Measurements from ENCODE around the gene SLC37A1. TPM values are rescaled to one million over a fixed set of nuclear protein-coding genes. Genes with fewer than 3 reads are reported as not detected.

Gene SLC37A1
- total and polyA plus RNA-seq, 4 donors = 2.0 to 7.2 (median 4.3) TPM

DNA sequence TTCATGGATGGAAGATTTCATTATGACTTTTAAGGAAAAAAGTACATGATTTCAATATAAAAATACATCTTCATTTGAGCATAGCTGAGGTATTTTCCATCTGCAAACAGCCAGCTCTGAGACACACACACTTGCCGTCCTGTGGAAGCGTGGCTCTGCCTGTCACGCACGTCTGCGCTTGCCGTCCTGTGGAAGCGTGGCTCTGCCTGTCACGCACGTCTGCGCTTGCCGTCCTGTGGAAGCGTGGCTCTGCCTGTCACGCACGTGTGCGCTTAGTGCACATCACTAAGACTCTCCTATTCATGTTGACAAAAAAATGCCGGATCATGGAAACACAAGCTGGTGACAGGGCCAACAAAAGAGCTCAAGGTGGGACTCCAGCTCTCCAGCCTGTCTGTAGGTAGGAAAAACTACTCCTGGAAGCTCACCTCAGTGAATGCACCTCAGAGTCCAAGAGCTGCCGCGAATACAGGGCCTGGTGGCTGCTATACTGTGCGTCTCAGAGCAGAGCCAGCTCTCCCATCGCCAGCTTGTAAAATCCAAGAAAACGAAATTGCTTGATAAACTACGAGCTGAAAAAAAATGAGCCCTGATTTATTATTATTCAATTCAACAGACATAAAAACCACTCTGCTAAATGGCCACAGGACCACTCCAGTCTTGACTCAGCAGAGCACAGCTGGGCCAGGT is 69.3 kb downstream of the SLC37A1 start:
- Histone ChIP-seq H3K4me1 (ENCODE audit: control insufficient read depth in 4 of 4, insufficient read depth in 4 of 4, low read length in 3 of 4) (no peaks in the 10 kb centered on the region), H3K4me3 (ENCODE audit: low read depth in 1 of 3, low read length in 3 of 3) (no peak overlapping the region), H3K36me3 (ENCODE audit: control insufficient read depth in 4 of 4, insufficient read depth in 3 of 4, low read depth in 1 of 4, low read length in 3 of 4) (no peaks in the 10 kb centered on the region), H3K9me3 (ENCODE audit: control insufficient read depth in 4 of 4, low read length in 3 of 4) (no peaks in the 10 kb centered on the region), H3K27ac (ENCODE audit: low read depth in 1 of 2, low read length in 2 of 2) (no peak overlapping the region), H3K9ac (ENCODE audit: low read depth in 1 of 2, low read length in 2 of 2) (no peak overlapping the region), H3K27me3 (ENCODE audit: control insufficient read depth in 4 of 4, insufficient read depth in 4 of 4, low read length in 3 of 4) (no peaks in the 10 kb centered on the region)
- TF ChIP-seq NR2F2 (IDR thresholded peaks at IDR 0.05) (no peak), ATF3 (IDR thresholded peaks at IDR 0.05) (no peak), FOXA2 (IDR thresholded peaks at IDR 0.05) (no peak), SP1 (IDR thresholded peaks at IDR 0.05) (no peak), HNF4G (IDR thresholded peaks at IDR 0.05) (no peak), FOXA1 (IDR thresholded peaks at IDR 0.05) (no peak), RXRA (IDR thresholded peaks at IDR 0.05) (no peak)
- TF ChIP-seq, protein P1, sequence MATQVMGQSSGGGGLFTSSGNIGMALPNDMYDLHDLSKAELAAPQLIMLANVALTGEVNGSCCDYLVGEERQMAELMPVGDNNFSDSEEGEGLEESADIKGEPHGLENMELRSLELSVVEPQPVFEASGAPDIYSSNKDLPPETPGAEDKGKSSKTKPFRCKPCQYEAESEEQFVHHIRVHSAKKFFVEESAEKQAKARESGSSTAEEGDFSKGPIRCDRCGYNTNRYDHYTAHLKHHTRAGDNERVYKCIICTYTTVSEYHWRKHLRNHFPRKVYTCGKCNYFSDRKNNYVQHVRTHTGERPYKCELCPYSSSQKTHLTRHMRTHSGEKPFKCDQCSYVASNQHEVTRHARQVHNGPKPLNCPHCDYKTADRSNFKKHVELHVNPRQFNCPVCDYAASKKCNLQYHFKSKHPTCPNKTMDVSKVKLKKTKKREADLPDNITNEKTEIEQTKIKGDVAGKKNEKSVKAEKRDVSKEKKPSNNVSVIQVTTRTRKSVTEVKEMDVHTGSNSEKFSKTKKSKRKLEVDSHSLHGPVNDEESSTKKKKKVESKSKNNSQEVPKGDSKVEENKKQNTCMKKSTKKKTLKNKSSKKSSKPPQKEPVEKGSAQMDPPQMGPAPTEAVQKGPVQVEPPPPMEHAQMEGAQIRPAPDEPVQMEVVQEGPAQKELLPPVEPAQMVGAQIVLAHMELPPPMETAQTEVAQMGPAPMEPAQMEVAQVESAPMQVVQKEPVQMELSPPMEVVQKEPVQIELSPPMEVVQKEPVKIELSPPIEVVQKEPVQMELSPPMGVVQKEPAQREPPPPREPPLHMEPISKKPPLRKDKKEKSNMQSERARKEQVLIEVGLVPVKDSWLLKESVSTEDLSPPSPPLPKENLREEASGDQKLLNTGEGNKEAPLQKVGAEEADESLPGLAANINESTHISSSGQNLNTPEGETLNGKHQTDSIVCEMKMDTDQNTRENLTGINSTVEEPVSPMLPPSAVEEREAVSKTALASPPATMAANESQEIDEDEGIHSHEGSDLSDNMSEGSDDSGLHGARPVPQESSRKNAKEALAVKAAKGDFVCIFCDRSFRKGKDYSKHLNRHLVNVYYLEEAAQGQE (IDR thresholded peaks at IDR 0.05) = no peak
- WGBS = 92% methylated on average over 22 of the region's 22 CpGs
- DNase-seq (ENCODE audit: low spot score) = no peak

DNA sequence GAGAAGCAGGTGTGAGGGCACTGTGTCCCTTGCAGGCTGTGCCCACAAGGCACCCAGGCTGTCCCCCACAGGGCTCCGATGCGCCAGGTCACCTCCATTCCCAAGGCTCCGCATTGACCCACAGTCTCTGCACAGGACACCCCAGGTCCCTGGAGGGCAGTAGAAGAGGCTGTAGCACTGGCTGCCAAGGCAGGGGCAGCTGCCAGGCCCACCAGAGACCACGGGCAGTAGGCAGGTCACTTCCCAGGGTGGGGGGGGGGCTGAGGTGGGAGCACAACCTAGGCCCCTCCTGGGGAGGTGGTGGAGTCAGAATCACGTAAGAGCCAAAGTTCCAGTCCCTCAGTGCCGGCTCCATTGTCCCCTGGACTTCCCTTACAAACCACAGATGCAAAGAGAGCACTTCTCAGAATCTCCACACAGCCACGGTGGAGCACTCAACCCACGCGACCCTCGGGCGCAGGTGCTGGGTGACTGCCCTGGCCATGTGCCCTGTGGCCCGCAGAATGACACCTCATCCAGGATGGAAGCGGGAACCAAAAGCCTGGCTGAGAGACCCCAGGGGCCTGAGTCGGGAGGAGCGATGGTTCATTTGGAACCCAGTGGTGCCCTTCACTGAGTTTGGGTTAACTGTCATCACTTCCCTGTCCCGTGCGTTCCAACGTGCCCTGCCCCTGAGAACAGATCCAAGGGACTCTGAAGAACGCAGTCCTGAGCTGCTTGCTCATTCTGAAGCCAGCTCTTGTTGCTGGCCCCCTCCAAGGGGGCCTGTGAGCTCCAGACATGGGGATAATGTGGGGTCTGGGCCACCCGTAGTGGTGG is 70.0 kb downstream of the SLC37A1 start:
- 86% methylated on average over 20 of the region's 20 CpGs for WGBS

More for the DNA sequence above, 70.0 kb downstream of the SLC37A1 start:
- Histone ChIP-seq H3K27ac (ENCODE audit: low read depth in 1 of 2, low read length in 2 of 2) (no peak overlapping the region), H3K9ac (ENCODE audit: low read depth in 1 of 2, low read length in 2 of 2) (no peak overlapping the region), H3K36me3 (ENCODE audit: control insufficient read depth in 4 of 4, insufficient read depth in 3 of 4, low read depth in 1 of 4, low read length in 3 of 4) (no peaks in the 10 kb centered on the region), H3K9me3 (ENCODE audit: control insufficient read depth in 4 of 4, low read length in 3 of 4) (no peaks in the 10 kb centered on the region), H3K27me3 (ENCODE audit: control insufficient read depth in 4 of 4, insufficient read depth in 4 of 4, low read length in 3 of 4) (no peaks in the 10 kb centered on the region), H3K4me3 (ENCODE audit: low read depth in 1 of 3, low read length in 3 of 3) (no peak overlapping the region), H3K4me1 (ENCODE audit: control insufficient read depth in 4 of 4, insufficient read depth in 4 of 4, low read length in 3 of 4) (no peaks in the 10 kb centered on the region)
- DNase-seq (ENCODE audit: low spot score) = no peak
- TF ChIP-seq FOXA1 (IDR thresholded peaks at IDR 0.05) = no peak
- TF ChIP-seq EGR1 (IDR thresholded peaks at IDR 0.05; ENCODE audit: low read depth in 2 of 2) = no peak
- no peak for TF ChIP-seq YY1 (IDR thresholded peaks at IDR 0.05)
- no peak for TF ChIP-seq ZBTB33 (IDR thresholded peaks at IDR 0.05)
- no peak for TF ChIP-seq JUND (IDR thresholded peaks at IDR 0.05)
- no peak for TF ChIP-seq RXRA (IDR thresholded peaks at IDR 0.05)
- no peak for TF ChIP-seq HNF4A (conservative IDR thresholded peaks at IDR 0.05)
- TF ChIP-seq RAD21 (IDR thresholded peaks at IDR 0.05) = no peak
- TF ChIP-seq ATF3 (IDR thresholded peaks at IDR 0.05) = no peak

Data from liver (tissue), 9 donors.